Uterus (tissue), 4 donors: ENCODE data around the gene MUC22. TPM values are rescaled to one million over a fixed set of nuclear protein-coding genes. Genes with fewer than 3 reads are reported as not detected.

Experiments used
- DNase-seq, 2 donors: peaks; one replicate each; pipeline ENCODE4 v3.0.0-alpha.2; 2019 to 2020
- H3K27ac ChIP-seq, 2 donors: fragments of 200-600 bp; sonication (generic); 1 replicate in 1 of 2; 2 replicates in 1 of 2; pipeline ENCODE4 v1.5.1; 2016 to 2018
- H3K27me3 ChIP-seq, 2 donors: fragments of 200-600 bp; sonication (generic); one replicate each; pipeline ENCODE4 v1.5.1; 2018 to 2019; ENCODE audit warnings: control low read depth in 1 of 2
- H3K36me3 ChIP-seq, 2 donors: fragments of 200-600 bp; sonication (generic); one replicate each; pipeline ENCODE4 v1.5.1; 2019; ENCODE audit warnings: control low read depth in 1 of 2
- H3K4me1 ChIP-seq, 2 donors: fragments of 200-600 bp; sonication (generic); one replicate each; pipeline ENCODE4 v1.5.1; 2018 to 2019; ENCODE audit warnings: control low read depth in 1 of 2
- H3K4me3 ChIP-seq, 2 donors: fragments of 200-600 bp; sonication (generic); 1 replicate in 1 of 2; 2 replicates in 1 of 2; pipeline ENCODE4 v1.5.1; 2018 to 2019; ENCODE audit warnings: mild to moderate bottlenecking in 1 of 2
- H3K9me3 ChIP-seq, 2 donors: fragments of 200-600 bp; sonication (generic); one replicate each; pipeline ENCODE4 v1.5.1; 2019; ENCODE audit warnings: control low read depth in 1 of 2
- CTCF ChIP-seq, 4 experiments: fragments of 200-600 bp in 2 of 4; fragments of 450-650 bp in 2 of 4; sonication (generic) in 2 of 4; IDR thresholded peaks; one replicate each; pipeline ENCODE4 v1.5.1; 2016 to 2019; ENCODE audit warnings: antibody characterized with exemption in 4 of 4, mild to moderate bottlenecking in 2 of 4, moderate library complexity in 1 of 4
- POLR2A ChIP-seq, 2 donors: fragments of 450-650 bp; IDR thresholded peaks; one replicate each; pipeline ENCODE4 v1.6.1; 2016; ENCODE audit warnings: antibody characterized with exemption in 2 of 2, mild to moderate bottlenecking in 1 of 2, moderate library complexity in 1 of 2
- intact Hi-C: fragments of 100-400 bp; cut with DNase I; formaldehyde crosslinking; loops from one replicate; pipeline ENCODE4 v1.15.1; 2023; ENCODE audit warnings: low total_unique reads
- total RNA-seq, 4 donors: library from RNA; depleted of rRNA in 3 of 4; stranded (reverse); fragments of >200 nt in 3 of 4; gene quantifications; one replicate each; pipeline versions ENCODE4 v1.1.0 to v1.2.4, GENCODE V29; 2014 to 2023
- donor health status: DM: yes; HTN: yes; CAD: no.

MUC22 gene
- total RNA-seq, 4 donors from 2014 or later, result not detected

- no peak overlapping the region for H3K4me3 ChIP-seq
- no peaks in the 10 kb centered on the region for H3K27me3 ChIP-seq
- no peak for TF ChIP-seq POLR2A (IDR thresholded peaks at IDR 0.05)
- no peak for TF ChIP-seq CTCF (IDR thresholded peaks at IDR 0.05)
- no peaks in the 10 kb centered on the region for H3K9me3 ChIP-seq
- H3K27ac ChIP-seq, result no peak overlapping the region
- no peaks in the 10 kb centered on the region for H3K36me3 ChIP-seq
- H3K4me1 ChIP-seq, result no peaks in the 10 kb centered on the region
- intact Hi-C loops, result no loop called here
- no peak for DNase-seq
Measured at GRCh38 chr6:31025595-31025994, 15.3 kb downstream of the MUC22 start.

- TF ChIP-seq CTCF (IDR thresholded peaks at IDR 0.05) (no peak), POLR2A (IDR thresholded peaks at IDR 0.05) (no peak)
- no peak for DNase-seq
- H3K27me3 ChIP-seq, result no peaks in the 10 kb centered on the region
- no peaks in the 10 kb centered on the region for H3K9me3 ChIP-seq
- no peaks in the 10 kb centered on the region for H3K4me1 ChIP-seq
- H3K4me3 ChIP-seq, result no peak overlapping the region
- intact Hi-C loops, result no loop called here
- H3K27ac ChIP-seq, result no peak overlapping the region
- H3K36me3 ChIP-seq, result no peaks in the 10 kb centered on the region
Measured at GRCh38 chr6:31031095-31031494, 20.8 kb downstream of the MUC22 start.

- H3K27me3 ChIP-seq, result no peaks in the 10 kb centered on the region
- no peaks in the 10 kb centered on the region for H3K4me1 ChIP-seq
- TF ChIP-seq CTCF (IDR thresholded peaks at IDR 0.05), result no peak
- H3K4me3 ChIP-seq, result no peak overlapping the region
- H3K27ac ChIP-seq, result no peak overlapping the region
- no peaks in the 10 kb centered on the region for H3K36me3 ChIP-seq
- DNase-seq, result no peak
- intact Hi-C loops, result no loop called here
- no peaks in the 10 kb centered on the region for H3K9me3 ChIP-seq
Measured at GRCh38 chr6:31033075-31033474, 22.8 kb downstream of the MUC22 start.

GRCh38 chr6:31035862-31036497 is 25.7 kb downstream of the MUC22 start:
- Histone ChIP-seq H3K4me1 (no peaks in the 10 kb centered on the region), H3K4me3 (no peak overlapping the region), H3K27me3 (no peaks in the 10 kb centered on the region), H3K27ac (no peak overlapping the region), H3K36me3 (no peaks in the 10 kb centered on the region), H3K9me3 (no peaks in the 10 kb centered on the region)
- intact Hi-C loops, result no loop called here
- DNase-seq, result no peak
- TF ChIP-seq CTCF (IDR thresholded peaks at IDR 0.05) (no peak), POLR2A (IDR thresholded peaks at IDR 0.05) (no peak)

- no peak overlapping the region for H3K4me3 ChIP-seq
- H3K27me3 ChIP-seq, result no peaks in the 10 kb centered on the region
- no peak for DNase-seq
- H3K36me3 ChIP-seq, result no peaks in the 10 kb centered on the region
- TF ChIP-seq CTCF (IDR thresholded peaks at IDR 0.05), result no peak
- no peak for TF ChIP-seq POLR2A (IDR thresholded peaks at IDR 0.05)
- no peaks in the 10 kb centered on the region for H3K4me1 ChIP-seq
- intact Hi-C loops, result no loop called here
- H3K9me3 ChIP-seq, result no peaks in the 10 kb centered on the region
- H3K27ac ChIP-seq, result no peak overlapping the region
Measured at GRCh38 chr6:31037169-31037568, 26.9 kb downstream of the MUC22 start.
